ENCODE results near the gene PFDN1. TPM values are rescaled to one million over a fixed set of nuclear protein-coding genes. Genes with fewer than 3 reads are reported as not detected.

PFDN1 gene
- total and polyA plus RNA-seq, 4 donors = 14.0 to 30.8 (median 20.7) TPM

GRCh38 chr5:140196115-140196814 is 106.6 kb downstream of the PFDN1 start (continued):
- no peak for TF ChIP-seq RXRA (IDR thresholded peaks at IDR 0.05)
- no peak for TF ChIP-seq GABPA (IDR thresholded peaks at IDR 0.05 in 1 of 2, conservative IDR thresholded peaks at IDR 0.05 in 1 of 2)
- TF ChIP-seq ATF3 (IDR thresholded peaks at IDR 0.05) = no peak
- no peak for TF ChIP-seq FOXA1 (IDR thresholded peaks at IDR 0.05)
- no peak for TF ChIP-seq EGR1 (IDR thresholded peaks at IDR 0.05; ENCODE audit: low read depth in 2 of 2)
- TF ChIP-seq FOXA2 (IDR thresholded peaks at IDR 0.05) = no peak

Other genes with a start within 250 kb of the PFDN1 start
- gene PURA, start 189.0 kb downstream of the PFDN1 start, total RNA-seq = 10 to 100 TPM in 1 of 2 donors, 1 to 10 TPM in 1; 6.9 to 14.7 TPM
- 1 to 10 TPM; 2.8 to 4.3 TPM for gene PURA, start 189.0 kb downstream of the PFDN1 start, polyA plus RNA-seq
- gene IGIP, start 177.2 kb downstream of the PFDN1 start, total RNA-seq = 10 to 100 TPM in 1 of 2 donors, 1 to 10 TPM in 1; 4.1 to 11.8 TPM
- gene IGIP, start 177.2 kb downstream of the PFDN1 start, polyA plus RNA-seq = 1 to 10 TPM; 2.3 to 3.3 TPM
- gene CYSTM1, start 127.9 kb downstream of the PFDN1 start, total RNA-seq = 10 to 100 TPM in 1 of 2 donors, 1 to 10 TPM in 1; 8.1 to 15.6 TPM
- gene CYSTM1, start 127.9 kb downstream of the PFDN1 start, polyA plus RNA-seq = 10 to 100 TPM; 31.1 to 45.7 TPM
- gene HBEGF, start 43.5 kb upstream of the PFDN1 start, total RNA-seq = 1 to 10 TPM in 1 of 2 donors, under 1 TPM in 1; 0.65 to 1.0 TPM
- under 1 TPM; 0.60 to 0.90 TPM for gene HBEGF, start 43.5 kb upstream of the PFDN1 start, polyA plus RNA-seq
- not detected for gene SLC4A9, start 57.1 kb upstream of the PFDN1 start, total RNA-seq
- gene SLC4A9, start 57.1 kb upstream of the PFDN1 start, polyA plus RNA-seq = not detected
- gene ANKHD1, start 98.7 kb upstream of the PFDN1 start, total RNA-seq = 100 to 1,000 TPM in 1 of 2 donors, 10 to 100 TPM in 1; 83.5 to 116 TPM
- 10 to 100 TPM; 33.2 to 36.7 TPM for gene ANKHD1, start 98.7 kb upstream of the PFDN1 start, polyA plus RNA-seq
- 1 to 10 TPM; 1.4 to 1.5 TPM for gene EIF4EBP3, start 244.6 kb upstream of the PFDN1 start, total RNA-seq
- 10 to 100 TPM; 14.6 to 55.8 TPM for gene EIF4EBP3, start 244.6 kb upstream of the PFDN1 start, polyA plus RNA-seq